Prostate gland (tissue), 2 donors: ENCODE data around the gene ZNF343.
"Not testable (repeated sequence)": the region's sequence is repeated elsewhere in the genome, so short reads cannot be mapped to it uniquely, and the experiment has no call there.

Experiments used
- POLR2A ChIP-seq: fragments of 450-650 bp; IDR thresholded peaks from one replicate; pipeline ENCODE4 v1.6.1; 2016; ENCODE audit warnings: antibody characterized with exemption, mild to moderate bottlenecking
- POLR2AphosphoS5 ChIP-seq: sonication (generic); formaldehyde crosslinking; IDR thresholded peaks from one replicate; pipeline ENCODE4 v1.6.1; 2017; ENCODE audit warnings: antibody characterized with exemption
- TF ChIP-seq, protein P1 (sequence below), 4 experiments: fragments of 200-600 bp in 2 of 4; fragments of 450-650 bp in 2 of 4; sonication (generic) in 2 of 4; IDR thresholded peaks; 1 replicate in 3 of 4; 2 replicates in 1 of 4; pipeline ENCODE4 v1.5.1; 2016 to 2019; ENCODE audit warnings: antibody characterized with exemption in 4 of 4, mild to moderate bottlenecking in 2 of 4, moderate library complexity in 2 of 4

DNA sequence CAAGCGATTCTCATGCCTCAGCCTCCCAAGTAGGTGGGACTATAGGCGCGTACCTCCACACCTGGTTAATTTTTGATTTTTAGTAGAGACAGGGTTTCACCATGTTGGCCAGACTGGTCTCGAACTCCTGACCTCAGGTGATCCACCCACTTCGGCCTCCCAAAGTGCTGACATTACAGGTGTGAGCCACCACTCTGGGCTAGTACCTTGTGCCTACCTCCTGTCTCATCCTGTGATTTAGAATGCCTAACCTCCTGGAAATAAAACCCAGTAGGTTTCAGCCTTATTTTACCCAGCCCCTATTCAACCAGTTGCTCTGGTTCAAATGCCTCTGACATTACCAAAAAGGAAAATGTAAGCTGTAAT lies 17.5 kb upstream of the ZNF343 start:
- TF ChIP-seq POLR2A, POLR2AphosphoS5: not testable (repeated sequence)
- TF ChIP-seq, protein P1, sequence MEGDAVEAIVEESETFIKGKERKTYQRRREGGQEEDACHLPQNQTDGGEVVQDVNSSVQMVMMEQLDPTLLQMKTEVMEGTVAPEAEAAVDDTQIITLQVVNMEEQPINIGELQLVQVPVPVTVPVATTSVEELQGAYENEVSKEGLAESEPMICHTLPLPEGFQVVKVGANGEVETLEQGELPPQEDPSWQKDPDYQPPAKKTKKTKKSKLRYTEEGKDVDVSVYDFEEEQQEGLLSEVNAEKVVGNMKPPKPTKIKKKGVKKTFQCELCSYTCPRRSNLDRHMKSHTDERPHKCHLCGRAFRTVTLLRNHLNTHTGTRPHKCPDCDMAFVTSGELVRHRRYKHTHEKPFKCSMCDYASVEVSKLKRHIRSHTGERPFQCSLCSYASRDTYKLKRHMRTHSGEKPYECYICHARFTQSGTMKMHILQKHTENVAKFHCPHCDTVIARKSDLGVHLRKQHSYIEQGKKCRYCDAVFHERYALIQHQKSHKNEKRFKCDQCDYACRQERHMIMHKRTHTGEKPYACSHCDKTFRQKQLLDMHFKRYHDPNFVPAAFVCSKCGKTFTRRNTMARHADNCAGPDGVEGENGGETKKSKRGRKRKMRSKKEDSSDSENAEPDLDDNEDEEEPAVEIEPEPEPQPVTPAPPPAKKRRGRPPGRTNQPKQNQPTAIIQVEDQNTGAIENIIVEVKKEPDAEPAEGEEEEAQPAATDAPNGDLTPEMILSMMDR (IDR thresholded peaks at IDR 0.05), result not testable (repeated sequence)
